ENCODE measurements around the gene EXOC6B. TPM values are rescaled to one million over a fixed set of nuclear protein-coding genes. Genes with fewer than 3 reads are reported as not detected.
"Not testable (repeated sequence)": the region's sequence is repeated elsewhere in the genome, so short reads cannot be mapped to it uniquely, and the experiment has no call there.

EXOC6B gene
- total RNA-seq, 1 experiment from 2014 or later: 18.5 TPM

DNA sequence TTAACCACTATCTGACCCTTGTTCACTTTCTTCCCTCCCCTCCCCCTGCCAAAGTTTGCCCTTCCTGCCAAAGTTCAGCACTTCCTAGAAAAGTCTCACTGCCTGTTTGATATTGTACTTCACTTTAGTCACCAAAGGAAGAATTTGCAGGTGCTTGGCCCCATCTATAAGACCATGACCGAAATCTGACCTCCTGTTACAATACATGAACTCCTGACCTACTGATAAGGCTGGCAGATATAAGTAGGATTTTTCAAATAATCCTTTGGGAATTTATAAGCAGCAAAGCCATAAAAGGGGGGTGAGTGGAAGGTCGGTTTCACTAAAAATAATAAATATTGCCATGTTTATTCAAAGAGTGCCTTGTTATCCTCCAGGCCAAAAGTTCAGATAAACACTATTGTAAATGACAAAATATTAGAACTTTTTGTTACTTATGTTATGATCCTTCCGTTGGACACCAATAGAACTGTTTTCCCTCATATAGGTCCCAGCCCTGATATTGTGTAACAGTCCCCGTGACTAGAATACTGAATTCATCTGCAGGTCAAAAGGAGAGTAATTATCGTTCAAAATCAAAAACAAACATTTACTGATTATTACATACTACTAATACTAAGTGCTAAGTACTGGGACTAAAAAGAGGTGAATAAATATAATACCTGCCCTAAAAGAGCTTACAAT lies 277.6 kb downstream of the EXOC6B start:
- DNase-seq (ENCODE audit: low read depth): no peak
- in situ Hi-C loops (cut with HindIII; ENCODE audit: low pct_unique_long_range_greater_than_20kb, low sequenced_read_pairs): no loop called here

DNA sequence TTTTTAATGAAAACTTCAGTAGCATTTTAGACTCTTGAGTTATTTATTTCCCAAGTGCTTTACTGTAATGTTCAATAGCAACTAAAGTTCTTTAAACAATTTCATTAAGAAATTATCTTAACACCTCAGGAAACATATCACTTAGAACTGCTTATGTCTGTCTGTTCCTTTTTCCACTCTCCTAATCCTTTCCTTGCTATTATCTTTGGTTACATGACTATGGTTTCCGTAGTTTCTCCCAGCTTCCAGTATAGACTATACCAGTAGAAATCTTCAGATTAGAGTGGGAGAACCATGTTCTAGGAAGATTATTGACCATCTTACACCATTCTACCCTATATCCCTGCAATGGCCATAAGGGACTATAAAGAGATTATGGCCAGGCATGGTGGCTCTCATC lies 280.0 kb downstream of the EXOC6B start:
- no peak for DNase-seq (ENCODE audit: low read depth)
- in situ Hi-C loops (cut with HindIII; ENCODE audit: low pct_unique_long_range_greater_than_20kb, low sequenced_read_pairs): no loop called here

DNA sequence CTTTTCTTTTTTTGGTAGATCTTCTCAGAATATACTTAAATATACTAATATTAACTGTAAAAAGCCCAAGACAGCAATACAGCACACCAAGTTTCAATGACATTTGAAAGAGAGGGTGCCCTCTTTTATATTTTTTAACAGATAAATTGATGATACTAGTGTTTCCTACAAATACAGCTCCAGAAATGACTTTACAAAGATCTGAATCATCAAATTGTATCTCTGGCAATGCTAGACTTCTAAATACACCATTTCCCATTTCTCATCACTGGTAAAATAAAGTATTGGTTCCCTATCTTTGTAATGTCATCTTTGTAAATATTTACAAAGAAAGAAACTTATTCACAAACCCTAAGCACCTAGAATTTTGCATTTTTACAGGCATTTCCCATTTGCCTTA lies 281.3 kb downstream of the EXOC6B start:
- in situ Hi-C loops (cut with HindIII; ENCODE audit: low pct_unique_long_range_greater_than_20kb, low sequenced_read_pairs): no loop called here
- no peak for DNase-seq (ENCODE audit: low read depth)

DNA sequence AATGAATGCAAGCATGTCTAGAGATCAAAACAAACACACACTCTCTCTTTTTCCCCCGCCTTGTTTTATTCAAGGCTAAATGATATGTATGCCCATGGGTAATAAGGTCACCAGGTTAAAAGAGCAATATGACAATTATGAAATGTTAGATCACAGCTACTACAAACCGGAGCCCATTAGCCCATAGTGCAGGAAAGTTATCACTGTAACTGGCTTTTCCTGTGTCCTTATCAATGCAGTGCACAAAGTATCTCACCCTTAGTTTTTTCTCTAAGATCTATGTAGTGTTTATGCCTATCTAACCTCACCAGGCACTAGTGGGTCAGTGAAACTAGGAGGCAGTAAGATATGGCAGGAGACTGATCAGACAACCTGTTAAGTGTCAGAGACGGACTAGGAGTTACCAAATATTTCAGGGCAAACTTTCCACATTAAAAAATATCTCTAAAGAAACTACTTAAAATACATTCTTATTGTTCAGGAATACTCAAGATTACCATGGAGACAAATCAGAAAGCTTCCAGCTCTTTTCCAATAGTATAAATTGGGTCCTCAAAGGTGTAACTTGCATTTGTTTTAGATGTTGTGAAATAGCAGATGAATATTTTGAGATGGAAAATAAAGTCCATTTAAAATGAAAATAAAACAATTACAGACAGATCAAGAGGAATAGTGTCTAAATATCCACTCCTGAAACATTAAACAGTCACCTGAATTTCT lies 282.2 kb downstream of the EXOC6B start:
- in situ Hi-C loops (cut with HindIII; ENCODE audit: low pct_unique_long_range_greater_than_20kb, low sequenced_read_pairs): no loop called here
- DNase-seq (ENCODE audit: low read depth): no peak

DNA sequence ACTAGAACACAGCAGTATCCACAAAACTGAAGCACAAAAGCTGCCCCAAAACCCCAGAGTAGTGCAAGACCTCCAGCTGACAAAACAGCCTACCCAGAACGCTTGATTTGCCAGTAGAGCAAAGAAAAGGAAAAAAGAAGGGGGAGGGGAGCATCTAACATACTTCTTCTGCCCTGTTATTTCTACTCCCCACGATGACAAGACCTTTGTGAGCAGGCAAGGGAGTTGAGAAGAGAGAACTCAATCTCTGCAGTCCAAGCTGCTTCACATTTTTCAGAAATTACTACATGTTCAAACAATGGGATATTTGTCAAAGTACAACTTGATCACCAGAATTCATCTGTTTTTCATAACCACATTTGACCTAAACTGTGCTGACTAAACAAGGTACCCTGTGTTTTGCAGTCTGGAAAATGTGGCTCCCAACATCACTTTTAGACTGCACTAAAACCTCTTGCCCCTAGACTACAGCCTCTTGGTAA lies 286.7 kb downstream of the EXOC6B start:
- in situ Hi-C loops (cut with HindIII; ENCODE audit: low pct_unique_long_range_greater_than_20kb, low sequenced_read_pairs): no loop called here

DNA sequence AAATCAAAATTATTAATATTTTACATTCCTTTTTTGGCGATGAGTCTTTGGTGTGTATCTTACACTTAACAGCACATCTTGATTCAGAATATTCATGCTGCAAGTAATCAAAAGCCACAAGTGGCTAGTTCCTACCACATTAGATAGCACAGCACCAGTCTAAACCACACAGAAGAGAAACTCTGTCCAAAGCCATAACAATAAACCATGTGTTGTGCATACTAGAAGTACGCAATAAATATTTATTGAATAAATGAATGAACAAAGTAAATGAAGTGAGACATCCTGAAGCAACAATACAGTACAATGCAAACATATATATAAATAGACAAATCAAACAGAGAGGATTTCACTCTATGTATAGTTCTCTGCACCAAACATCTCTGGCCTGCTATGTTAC lies 287.3 kb downstream of the EXOC6B start:
- DNase-seq (ENCODE audit: low read depth): no peak
- in situ Hi-C loops (cut with HindIII; ENCODE audit: low pct_unique_long_range_greater_than_20kb, low sequenced_read_pairs): no loop called here

More for the DNA sequence above, 286.7 kb downstream of the EXOC6B start:
- no peak for DNase-seq (ENCODE audit: low read depth)

DNA sequence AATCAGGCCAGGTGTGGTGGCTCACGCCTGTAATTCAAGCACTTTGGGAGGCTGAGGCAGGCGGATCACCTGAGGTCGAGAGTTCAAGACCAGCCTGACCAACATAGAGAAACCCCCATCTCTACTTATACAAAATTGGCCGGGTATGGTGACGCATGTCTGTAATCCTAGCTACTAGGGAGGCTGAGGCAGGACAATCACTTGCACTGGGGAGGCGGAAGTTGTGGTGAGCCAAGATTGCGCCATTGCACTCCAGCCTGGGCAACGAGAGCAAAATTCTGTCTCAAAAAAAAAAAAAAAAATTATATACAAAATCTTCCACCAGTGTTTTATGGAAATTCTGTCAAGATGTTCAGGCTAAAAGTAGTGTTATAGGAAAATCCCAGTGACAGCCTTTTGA lies 290.2 kb downstream of the EXOC6B start:
- in situ Hi-C loops (cut with HindIII; ENCODE audit: low pct_unique_long_range_greater_than_20kb, low sequenced_read_pairs); DNase-seq (ENCODE audit: low read depth): not testable (repeated sequence)

DNA sequence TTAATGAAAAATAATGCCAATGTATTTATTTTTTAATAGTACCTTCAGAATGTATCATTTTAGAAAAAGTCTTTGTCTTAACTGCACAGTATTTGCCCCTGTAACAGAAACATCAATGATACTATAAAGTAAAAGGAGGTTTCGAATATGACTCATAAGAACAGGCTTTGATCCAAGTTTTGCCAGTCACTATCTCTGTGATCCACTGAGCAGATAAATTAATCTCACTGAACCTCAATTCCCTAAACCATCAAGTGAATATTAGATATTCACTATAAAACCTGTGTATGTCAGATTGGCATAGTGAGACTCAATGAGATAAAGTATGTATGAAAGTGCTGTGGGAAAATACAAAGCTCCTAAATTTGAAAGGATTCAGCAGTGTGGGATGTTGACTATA lies 292.1 kb downstream of the EXOC6B start:
- DNase-seq (ENCODE audit: low read depth): no peak
- in situ Hi-C loops (cut with HindIII; ENCODE audit: low pct_unique_long_range_greater_than_20kb, low sequenced_read_pairs): no loop called here

DNA sequence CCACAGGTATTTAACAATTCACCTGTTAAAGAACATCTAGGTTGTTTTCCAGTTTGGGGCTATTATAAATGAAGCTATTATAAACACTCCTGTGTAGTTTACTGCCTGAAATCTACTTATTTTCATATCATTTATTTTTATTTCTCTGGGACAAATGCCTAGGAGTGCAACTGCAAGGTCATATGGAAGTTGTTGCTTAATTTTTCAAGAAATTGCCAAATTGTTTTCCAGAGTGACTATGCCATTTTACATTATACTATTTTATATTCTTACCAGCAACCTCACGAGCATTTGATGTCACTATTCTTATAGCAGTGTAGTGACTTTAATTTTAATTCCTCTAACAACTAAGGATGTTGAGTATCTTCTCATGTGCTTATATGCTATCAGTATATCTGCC lies 298.4 kb downstream of the EXOC6B start:
- no peak for DNase-seq (ENCODE audit: low read depth)
- in situ Hi-C loops (cut with HindIII; ENCODE audit: low pct_unique_long_range_greater_than_20kb, low sequenced_read_pairs): no loop called here

DNA sequence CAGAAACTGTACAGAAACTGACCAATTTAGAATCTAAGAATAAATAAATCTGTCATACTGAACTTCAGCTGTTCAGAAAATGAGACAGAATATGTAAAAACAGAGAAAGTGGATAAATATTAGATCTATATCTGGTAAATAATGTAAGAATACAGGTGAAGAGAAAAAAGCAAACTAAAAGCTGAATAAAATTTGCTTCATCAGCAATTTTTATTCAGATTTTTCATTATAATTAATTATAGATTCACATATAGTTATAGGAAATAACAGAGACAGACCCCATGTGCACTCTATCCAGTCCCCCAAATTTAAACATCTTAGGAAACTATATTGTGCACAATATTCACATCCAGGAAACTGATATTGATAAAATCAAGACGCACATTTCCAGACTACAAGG lies 299.2 kb downstream of the EXOC6B start:
- in situ Hi-C loops (cut with HindIII; ENCODE audit: low pct_unique_long_range_greater_than_20kb, low sequenced_read_pairs): no loop called here

DNA sequence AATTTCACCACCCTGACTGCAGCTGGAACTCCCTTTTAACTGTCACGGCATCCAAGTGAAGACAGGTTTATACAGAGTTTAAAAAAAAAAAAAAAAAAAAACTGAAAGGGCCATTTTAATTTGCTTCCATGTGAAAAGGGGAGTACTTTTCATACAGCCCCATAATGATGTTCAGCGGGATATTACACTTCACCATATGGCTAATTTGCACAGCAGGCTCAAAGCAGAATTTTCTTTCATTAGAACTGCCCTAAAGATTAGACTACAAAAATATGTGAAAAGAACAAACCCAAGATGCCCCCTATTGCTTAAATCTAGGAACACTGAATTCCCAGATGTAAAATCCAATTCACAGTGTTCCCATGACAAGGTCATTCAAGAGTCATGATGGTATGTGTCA lies 301.8 kb downstream of the EXOC6B start:
- in situ Hi-C loops (cut with HindIII; ENCODE audit: low pct_unique_long_range_greater_than_20kb, low sequenced_read_pairs): no loop called here
- DNase-seq (ENCODE audit: low read depth): no peak

More for the DNA sequence above, 299.2 kb downstream of the EXOC6B start:
- DNase-seq (ENCODE audit: low read depth): no peak

DNA sequence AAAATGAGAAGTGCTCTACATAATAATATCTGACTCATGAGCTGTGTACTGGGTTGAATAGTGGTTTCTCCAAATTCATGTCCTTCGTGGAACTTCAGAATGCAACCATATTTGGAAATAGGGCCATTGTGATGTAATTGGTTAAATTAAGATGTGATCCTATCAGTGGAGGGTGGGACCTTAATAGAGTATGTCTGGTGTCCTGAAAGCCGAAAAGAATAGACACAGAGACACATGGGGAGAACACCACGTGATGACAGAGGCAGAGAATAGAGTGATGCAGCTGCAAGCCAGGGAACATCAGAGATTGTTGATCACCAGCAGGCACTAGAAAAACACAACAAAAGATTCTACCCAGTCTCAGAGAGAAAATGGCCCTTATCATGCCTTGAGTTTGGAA lies 310.1 kb downstream of the EXOC6B start:
- DNase-seq (ENCODE audit: low read depth): no peak
- in situ Hi-C loops (cut with HindIII; ENCODE audit: low pct_unique_long_range_greater_than_20kb, low sequenced_read_pairs): no loop called here

DNA sequence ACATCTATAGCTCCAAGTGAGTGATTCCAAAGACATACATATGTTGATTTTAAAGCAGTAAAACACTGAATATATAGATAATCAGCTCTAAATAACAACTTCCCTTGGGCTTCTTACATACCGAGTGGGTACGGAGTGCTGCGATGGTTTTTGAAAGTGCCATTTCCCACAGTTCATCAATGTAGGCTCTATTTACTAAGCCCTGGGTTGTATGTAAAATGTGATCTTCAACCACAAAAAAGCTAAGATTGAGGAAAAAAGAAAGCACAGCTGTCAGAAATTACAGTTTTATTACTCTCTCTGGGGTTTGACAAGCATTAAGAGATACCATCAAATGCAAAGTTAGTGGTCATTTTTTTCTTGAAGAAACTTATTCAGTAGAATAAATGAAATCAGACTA lies 312.8 kb downstream of the EXOC6B start:
- in situ Hi-C loops (cut with HindIII; ENCODE audit: low pct_unique_long_range_greater_than_20kb, low sequenced_read_pairs): no loop called here
- DNase-seq (ENCODE audit: low read depth): no peak

DNA sequence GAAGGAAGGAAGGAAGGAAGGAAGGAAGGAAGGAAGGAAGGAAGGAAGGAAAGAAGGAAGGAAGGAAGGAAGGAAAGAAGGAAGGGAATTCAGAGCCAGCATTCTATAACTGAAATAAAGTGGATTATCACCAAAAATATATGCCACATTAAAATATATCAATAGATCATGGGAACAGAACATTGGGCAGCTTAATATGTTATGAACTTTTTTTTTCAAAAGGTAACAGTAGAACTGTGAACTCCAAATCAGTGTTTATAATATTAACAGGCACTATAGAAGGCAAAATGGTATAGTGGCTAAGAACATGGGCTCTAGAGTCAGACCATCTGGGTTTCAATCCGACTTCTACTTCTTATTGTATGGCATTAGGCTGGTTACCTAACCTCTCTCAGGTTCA lies 313.5 kb downstream of the EXOC6B start:
- in situ Hi-C loops (cut with HindIII; ENCODE audit: low pct_unique_long_range_greater_than_20kb, low sequenced_read_pairs): no loop called here
- no peak for DNase-seq (ENCODE audit: low read depth)

DNA sequence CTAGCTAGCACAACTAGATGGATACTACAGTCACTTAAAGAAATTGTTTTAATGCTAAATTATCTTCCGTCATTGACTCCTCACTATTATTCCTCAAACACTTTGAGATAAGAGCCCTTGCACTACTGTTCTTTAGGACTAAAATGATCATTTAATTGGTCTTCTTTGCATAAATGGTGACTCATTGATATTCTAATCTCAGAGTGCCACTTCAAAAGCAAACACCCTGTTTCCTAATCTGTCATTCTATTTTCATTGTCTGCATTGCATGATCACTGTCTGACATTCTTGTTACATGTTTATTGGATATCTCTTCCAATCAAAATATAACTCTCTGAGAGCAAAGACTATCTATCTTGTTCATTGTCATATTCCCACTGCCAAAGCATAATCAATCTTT lies 313.9 kb downstream of the EXOC6B start:
- DNase-seq (ENCODE audit: low read depth): no peak
- in situ Hi-C loops (cut with HindIII; ENCODE audit: low pct_unique_long_range_greater_than_20kb, low sequenced_read_pairs): no loop called here

DNA sequence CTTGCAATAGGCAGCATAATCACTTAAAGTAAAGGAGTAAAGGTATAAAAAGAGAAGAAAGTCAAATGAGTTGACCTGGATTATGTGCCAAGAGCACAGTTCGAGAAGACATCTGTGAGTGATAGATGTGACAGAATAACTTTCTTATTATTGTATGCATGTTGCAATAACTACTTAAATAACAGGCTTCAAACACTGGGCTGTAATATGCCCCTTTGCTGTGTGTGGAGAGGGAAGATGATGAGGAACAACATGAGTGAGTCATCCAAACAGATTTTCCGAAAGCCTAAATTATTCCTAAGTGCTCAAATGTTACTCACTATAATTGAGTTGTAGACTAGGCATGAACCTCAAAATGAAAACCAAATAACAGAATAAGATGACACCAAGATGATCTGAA lies 328.1 kb downstream of the EXOC6B start:
- in situ Hi-C loops (cut with HindIII; ENCODE audit: low pct_unique_long_range_greater_than_20kb, low sequenced_read_pairs): no loop called here
- no peak for DNase-seq (ENCODE audit: low read depth)

DNA sequence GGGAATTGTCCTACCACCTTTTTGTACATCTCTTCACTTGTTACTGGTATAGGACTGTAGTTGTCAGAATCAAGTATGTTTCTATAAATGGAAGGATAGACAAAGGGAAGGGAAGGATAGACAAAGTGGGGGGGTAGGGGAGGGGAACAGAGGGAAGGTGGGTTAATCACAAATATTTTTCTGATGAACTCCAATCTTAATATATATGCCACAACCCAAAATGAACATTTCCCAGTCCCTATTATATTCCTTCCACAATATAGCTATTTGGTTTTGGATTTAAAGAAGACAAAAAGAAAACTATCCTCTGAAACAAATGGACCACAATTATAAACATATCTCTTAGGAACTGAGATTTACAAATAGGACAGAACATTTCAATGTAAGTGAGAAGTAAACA lies 329.4 kb downstream of the EXOC6B start:
- in situ Hi-C loops (cut with HindIII; ENCODE audit: low pct_unique_long_range_greater_than_20kb, low sequenced_read_pairs): no loop called here
- DNase-seq (ENCODE audit: low read depth): no peak

DNA sequence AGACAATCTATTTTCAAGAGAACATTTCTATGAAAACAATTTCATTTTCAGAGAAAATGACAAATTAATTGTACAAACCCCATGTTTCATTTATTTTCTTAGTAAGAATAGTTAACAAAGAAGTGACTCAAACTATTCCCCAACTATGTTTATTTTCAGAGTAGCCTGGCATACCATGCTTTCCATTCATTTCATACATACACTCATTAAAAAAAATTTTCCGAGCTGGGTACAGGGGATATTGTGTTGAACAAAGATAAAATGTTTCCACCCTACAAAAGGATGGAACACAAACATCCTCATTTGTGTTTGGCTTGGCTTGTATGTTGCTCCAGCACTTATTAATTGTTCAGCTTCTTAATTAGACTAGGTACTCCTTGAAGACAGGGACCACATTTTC lies 331.4 kb downstream of the EXOC6B start:
- in situ Hi-C loops (cut with HindIII; ENCODE audit: low pct_unique_long_range_greater_than_20kb, low sequenced_read_pairs): no loop called here
- DNase-seq (ENCODE audit: low read depth): no peak

DNA sequence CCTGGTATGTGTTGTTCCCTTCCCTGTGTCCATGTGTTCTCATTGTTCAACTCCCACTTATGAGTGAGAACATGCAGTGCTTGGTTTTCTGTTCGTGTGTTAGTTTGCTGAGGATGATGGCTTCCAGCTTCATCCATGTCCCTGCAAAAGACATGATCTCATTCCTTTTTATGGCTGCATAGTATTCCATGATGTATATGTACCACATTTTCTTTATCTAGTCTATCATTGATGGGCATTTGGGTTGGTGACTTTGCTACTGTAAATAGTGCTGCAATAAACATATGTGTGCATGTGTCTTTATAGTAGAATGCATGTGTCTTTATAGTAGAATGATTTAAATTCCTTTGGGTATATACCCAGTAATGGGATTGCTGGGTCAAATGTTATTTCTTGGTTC lies 341.2 kb downstream of the EXOC6B start:
- DNase-seq (ENCODE audit: low read depth); in situ Hi-C loops (cut with HindIII; ENCODE audit: low pct_unique_long_range_greater_than_20kb, low sequenced_read_pairs): not testable (repeated sequence)

DNA sequence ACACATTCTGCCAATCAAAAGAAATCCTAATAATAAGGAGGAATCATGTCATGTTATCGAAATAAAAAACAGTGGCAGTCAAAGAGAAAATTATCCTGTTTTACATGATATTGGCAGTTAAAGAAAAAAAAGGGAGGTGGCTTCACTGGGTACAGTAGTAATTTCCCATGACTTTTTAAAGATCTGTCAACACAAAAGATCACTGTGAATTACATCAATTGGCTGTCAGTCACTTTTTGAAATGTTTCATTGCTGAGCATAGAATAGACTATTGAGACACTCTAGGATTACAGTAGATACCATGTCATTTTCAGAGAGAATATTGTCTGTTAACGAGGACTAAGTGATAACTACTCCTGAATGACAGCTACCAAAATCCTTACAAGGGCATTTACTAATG lies 342.5 kb downstream of the EXOC6B start:
- in situ Hi-C loops (cut with HindIII; ENCODE audit: low pct_unique_long_range_greater_than_20kb, low sequenced_read_pairs): no loop called here
- DNase-seq (ENCODE audit: low read depth): no peak

All from Caki2 (cell line).